OCI-LY1 (cell line): ENCODE data around the gene JOSD1.

Source experiments
- H2AFZ ChIP-seq: fragments of 200-600 bp; sonication (generic), shearing (Covaris generic); 2 replicates; pipeline ENCODE4 v1.6.0; 2014; ENCODE audit warnings: antibody characterized with exemption, mild to moderate bottlenecking, low read length
- H3F3A ChIP-seq: fragments of 200-600 bp; sonication (generic), shearing (Covaris generic); 2 replicates; pipeline ENCODE4 v1.6.0; 2014; ENCODE audit warnings: mild to moderate bottlenecking, antibody characterized with exemption, low read length, moderate library complexity; ENCODE audit not compliant: insufficient read depth
- H3K27ac ChIP-seq: fragments of 200-600 bp; sonication (generic); 2 replicates; pipeline ENCODE4 v1.5.1; 2014; ENCODE audit warnings: low read length, mixed run types, mild to moderate bottlenecking, low read depth; ENCODE audit not compliant: poor library complexity, severe bottlenecking
- H3K27me3 ChIP-seq: fragments of 200-600 bp; sonication (generic); 2 replicates; pipeline ENCODE4 v1.6.0; 2014; ENCODE audit warnings: antibody characterized with exemption, mild to moderate bottlenecking, low read length, moderate library complexity; ENCODE audit not compliant: insufficient read depth
- H3K36me3 ChIP-seq: fragments of 200-600 bp; sonication (generic); 2 replicates; pipeline ENCODE4 v1.6.1; 2014; ENCODE audit warnings: mild to moderate bottlenecking, antibody characterized with exemption, low read length, moderate library complexity, mixed read lengths; ENCODE audit not compliant: insufficient read depth
- H3K4me1 ChIP-seq: fragments of 200-600 bp; sonication (generic); 2 replicates; pipeline ENCODE4 v1.5.1; 2014; ENCODE audit warnings: mild to moderate bottlenecking, low read length, moderate library complexity; ENCODE audit not compliant: insufficient read depth, severe bottlenecking
- H3K4me2 ChIP-seq: fragments of 200-600 bp; sonication (generic), shearing (Covaris generic); 2 replicates; pipeline ENCODE4 v1.6.1; 2014; ENCODE audit warnings: low read length
- H3K4me3 ChIP-seq: fragments of 200-600 bp; sonication (generic); 2 replicates; pipeline ENCODE4 v1.5.1; 2014; ENCODE audit warnings: low read length, low read depth, mild to moderate bottlenecking, mixed read lengths; ENCODE audit not compliant: poor library complexity, severe bottlenecking
- H3K79me2 ChIP-seq: fragments of 200-600 bp; shearing (Covaris generic); 2 replicates; pipeline ENCODE4 v1.6.1; 2016; ENCODE audit warnings: mixed run types, low read length, mixed read lengths; ENCODE audit not compliant: insufficient read depth
- H3K9ac ChIP-seq: fragments of 200-600 bp; sonication (generic), shearing (Covaris generic); 2 replicates; pipeline ENCODE4 v1.6.1; 2014; ENCODE audit warnings: mild to moderate bottlenecking, low read length, mixed read lengths
- H3K9me2 ChIP-seq: fragments of 200-600 bp; sonication (generic), shearing (Covaris generic); 2 replicates; pipeline ENCODE4 v1.6.1; 2014; ENCODE audit warnings: low read depth, mild to moderate bottlenecking, low read length, mixed read lengths
- H3K9me3 ChIP-seq: fragments of 200-600 bp; shearing (Covaris generic); 2 replicates; pipeline ENCODE4 v1.6.1; 2014; ENCODE audit warnings: low read length, mixed read lengths
- H4K20me1 ChIP-seq: fragments of 200-600 bp; sonication (generic), shearing (Covaris generic); 2 replicates; pipeline ENCODE4 v1.6.0; 2016; ENCODE audit warnings: mild to moderate bottlenecking, low read length; ENCODE audit not compliant: insufficient read depth
- EZH2 ChIP-seq: fragments of 200-600 bp; sonication (generic), shearing (Covaris generic); IDR thresholded peaks from 2 replicates; pipeline ENCODE4 v1.8.0; 2017; ENCODE audit warnings: borderline replicate concordance, mixed run types, mild to moderate bottlenecking, antibody characterized with exemption, low read length, moderate library complexity, mixed read lengths
- TF ChIP-seq, protein P1 (sequence below): fragments of 200-600 bp; sonication (generic), shearing (Covaris generic); IDR thresholded peaks from 2 replicates; pipeline ENCODE4 v1.5.1; 2017; ENCODE audit warnings: mild to moderate bottlenecking, antibody characterized with exemption, low read length, moderate library complexity, mixed read lengths

JOSD1 gene

DNA sequence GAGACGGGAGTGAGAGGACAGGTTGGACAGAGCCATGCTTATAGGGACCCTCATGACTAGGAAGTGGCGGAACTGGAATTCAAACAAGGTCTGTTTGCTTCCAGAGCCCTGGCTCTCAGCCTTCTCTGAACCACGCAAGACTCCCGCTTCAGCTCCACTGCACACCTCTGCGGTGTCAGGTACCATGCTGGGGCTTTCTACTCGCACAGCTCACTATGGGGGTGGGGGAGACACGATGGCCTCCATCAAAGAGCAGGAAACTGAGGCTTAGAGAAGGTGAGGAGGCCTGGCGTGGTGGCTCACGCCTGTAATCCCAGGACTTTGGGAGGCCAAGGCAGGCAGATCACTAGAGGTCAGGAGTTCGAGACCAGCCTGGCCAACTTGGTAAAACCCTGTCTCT, 40.8 kb upstream of the JOSD1 start:
- no peaks in the 10 kb centered on the region for H3K9me2 ChIP-seq
- H3K4me3 ChIP-seq: no peak overlapping the region
- H4K20me1 ChIP-seq: no peaks in the 10 kb centered on the region
- no peak for TF ChIP-seq EZH2
- TF ChIP-seq, protein P1, sequence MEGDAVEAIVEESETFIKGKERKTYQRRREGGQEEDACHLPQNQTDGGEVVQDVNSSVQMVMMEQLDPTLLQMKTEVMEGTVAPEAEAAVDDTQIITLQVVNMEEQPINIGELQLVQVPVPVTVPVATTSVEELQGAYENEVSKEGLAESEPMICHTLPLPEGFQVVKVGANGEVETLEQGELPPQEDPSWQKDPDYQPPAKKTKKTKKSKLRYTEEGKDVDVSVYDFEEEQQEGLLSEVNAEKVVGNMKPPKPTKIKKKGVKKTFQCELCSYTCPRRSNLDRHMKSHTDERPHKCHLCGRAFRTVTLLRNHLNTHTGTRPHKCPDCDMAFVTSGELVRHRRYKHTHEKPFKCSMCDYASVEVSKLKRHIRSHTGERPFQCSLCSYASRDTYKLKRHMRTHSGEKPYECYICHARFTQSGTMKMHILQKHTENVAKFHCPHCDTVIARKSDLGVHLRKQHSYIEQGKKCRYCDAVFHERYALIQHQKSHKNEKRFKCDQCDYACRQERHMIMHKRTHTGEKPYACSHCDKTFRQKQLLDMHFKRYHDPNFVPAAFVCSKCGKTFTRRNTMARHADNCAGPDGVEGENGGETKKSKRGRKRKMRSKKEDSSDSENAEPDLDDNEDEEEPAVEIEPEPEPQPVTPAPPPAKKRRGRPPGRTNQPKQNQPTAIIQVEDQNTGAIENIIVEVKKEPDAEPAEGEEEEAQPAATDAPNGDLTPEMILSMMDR: no peak
- H3K9ac ChIP-seq: no peak overlapping the region
- H3K79me2 ChIP-seq: no peaks in the 10 kb centered on the region
- no peaks in the 10 kb centered on the region for H3K9me3 ChIP-seq
- H3F3A ChIP-seq: no peaks in the 10 kb centered on the region
- H2AFZ ChIP-seq: no peak overlapping the region
- no peaks in the 10 kb centered on the region for H3K27me3 ChIP-seq
- H3K4me2 ChIP-seq: no peak overlapping the region
- no peaks in the 10 kb centered on the region for H3K4me1 ChIP-seq
- H3K27ac ChIP-seq: no peak overlapping the region
- H3K36me3 ChIP-seq: peaks cover 100% of the 10 kb centered on the region

DNA sequence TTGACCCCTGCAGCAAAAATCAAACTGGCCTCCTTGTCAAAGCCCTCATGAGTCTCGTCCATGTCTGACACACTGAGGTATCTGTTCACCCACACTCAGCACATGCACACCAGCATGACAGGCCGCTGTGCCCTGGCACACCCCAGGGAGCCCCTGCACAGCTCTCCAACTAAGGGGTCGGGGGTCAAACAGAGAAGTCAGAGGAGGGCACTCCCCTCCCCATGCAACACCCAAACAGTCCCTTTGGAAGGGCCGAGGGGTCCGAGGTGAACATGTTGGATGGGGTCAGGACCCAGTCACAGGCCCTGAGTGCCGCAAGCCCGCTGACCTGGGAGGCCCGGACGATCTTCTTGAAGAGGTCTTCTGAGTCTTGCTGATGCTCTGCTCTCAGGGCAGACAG, 40.4 kb upstream of the JOSD1 start:
- H3K36me3 ChIP-seq: peaks cover 100% of the 10 kb centered on the region
- H3F3A ChIP-seq: no peaks in the 10 kb centered on the region
- no peaks in the 10 kb centered on the region for H3K27me3 ChIP-seq
- no peak overlapping the region for H3K27ac ChIP-seq
- H3K79me2 ChIP-seq: no peaks in the 10 kb centered on the region
- H3K9me2 ChIP-seq: no peaks in the 10 kb centered on the region
- no peaks in the 10 kb centered on the region for H4K20me1 ChIP-seq
- no peak overlapping the region for H3K9ac ChIP-seq
- no peak overlapping the region for H2AFZ ChIP-seq
- no peaks in the 10 kb centered on the region for H3K9me3 ChIP-seq
- no peaks in the 10 kb centered on the region for H3K4me1 ChIP-seq
- H3K4me3 ChIP-seq: no peak overlapping the region
- TF ChIP-seq, protein P1: no peak
- TF ChIP-seq EZH2: no peak
- no peak overlapping the region for H3K4me2 ChIP-seq

DNA sequence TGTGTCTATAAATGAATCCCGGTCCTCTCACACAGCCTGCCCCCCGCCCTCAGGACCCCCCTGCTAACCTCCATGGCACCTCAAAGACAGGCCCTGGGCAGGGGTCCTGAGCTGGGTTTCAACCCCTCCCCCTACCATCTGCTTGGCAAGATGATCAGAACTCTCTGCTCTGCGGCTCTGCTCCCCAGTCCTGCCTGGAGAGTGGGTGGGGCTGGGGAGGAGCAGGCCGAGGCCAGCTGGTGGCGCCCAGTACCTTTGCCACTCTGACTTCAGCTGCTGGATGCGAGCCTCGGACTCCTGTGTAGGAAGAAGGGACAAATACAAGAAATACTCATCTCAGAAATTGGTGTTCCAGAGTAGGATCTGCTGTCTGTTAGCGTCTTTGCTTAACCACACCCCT, 40.0 kb upstream of the JOSD1 start:
- no peaks in the 10 kb centered on the region for H3K79me2 ChIP-seq
- H3K4me2 ChIP-seq: no peak overlapping the region
- H3K36me3 ChIP-seq: peaks cover 100% of the 10 kb centered on the region
- H2AFZ ChIP-seq: no peak overlapping the region
- H3K27me3 ChIP-seq: no peaks in the 10 kb centered on the region
- no peak overlapping the region for H3K4me3 ChIP-seq
- no peaks in the 10 kb centered on the region for H3K9me2 ChIP-seq
- H3F3A ChIP-seq: no peaks in the 10 kb centered on the region
- H3K9me3 ChIP-seq: no peaks in the 10 kb centered on the region
- no peak overlapping the region for H3K27ac ChIP-seq
- H4K20me1 ChIP-seq: no peaks in the 10 kb centered on the region
- TF ChIP-seq, protein P1: no peak
- no peak for TF ChIP-seq EZH2
- no peak overlapping the region for H3K9ac ChIP-seq
- H3K4me1 ChIP-seq: no peaks in the 10 kb centered on the region
